ENCODE measurements around the gene MYL4. TPM values are rescaled to one million over a fixed set of nuclear protein-coding genes. Genes with fewer than 3 reads are reported as not detected.

The MYL4 gene
- total and polyA plus RNA-seq, 10 of the 15 experiments (the other 5 are each of a cell fraction or from before 2014, with no cell fraction given), result 0.23 to 1.6 (median 0.58) TPM; not detected in 3

- ChIA-PET RAD21 (ENCODE audit: unreplicated experiment) (interaction anchor here (1.0 kb wide), 2 partner anchors 10 to 29 kb away, joined by 3 to 4 read pairs; no protein-coding TSS in a partner anchor), CTCF (interaction anchor here (1.2 to 2.2 kb wide), 3 partner anchors 11 to 114 kb away, joined by 4 to 15 read pairs (median 5); partner anchors contain the start of gene CDC27), POLR2A (interaction anchor here (0.7 to 4.5 kb wide), 4 partner anchors 10 to 84 kb away, joined by 3 to 31 read pairs (median 6); partner anchors contain the start of gene CDC27), SMC1A (ENCODE audit: uncharacterized antibody, unreplicated experiment) (interaction anchor here (1.0 to 2.0 kb wide), 12 partner anchors 8 to 124 kb away, joined by 3 to 14 read pairs (median 4); partner anchors contain the start of genes CDC27 and MYL4)
- H3K9ac ChIP-seq (ENCODE audit: control insufficient read depth, insufficient read depth, low read length), result peak overlapping the region; percentile 64
- in situ Hi-C loops (cut with MboI) (no loop called here), intact Hi-C loops (cut with micrococcal nuclease; ENCODE audit: unreplicated experiment) (no loop called here)
- WGBS (ENCODE audit: insufficient coverage, insufficient replicate concordance, low lambda C conversion rate, missing lambda C conversion rate), result 10% methylated on average over 4 of the region's 4 CpGs
- H3K79me2 ChIP-seq (ENCODE audit: control insufficient read depth, insufficient read depth, low read length), result no peaks in the 10 kb centered on the region
- FAIRE-seq (no peak), DNase-seq (ENCODE audit: low read depth, low spot score) (no peak), ATAC-seq (no peak)
- no peak overlapping the region for H3K4me3 ChIP-seq
- H2AFZ ChIP-seq (ENCODE audit: control insufficient read depth, low read depth, low read length), result peak overlapping the region; percentile 93
- H3K27ac ChIP-seq (ENCODE audit: control insufficient read depth, insufficient read depth), result peak overlapping the region; percentile 87
- TF ChIP-seq ESRRA (IDR thresholded peaks at IDR 0.05; ENCODE audit: low read length), result no peak
- TF ChIP-seq IKZF2 (IDR thresholded peaks at IDR 0.05), result 0 out of 4 replicates have a peak, but pooled peaks of 1 of the 2 experiments have one; percentile 2
- peak in 1 of 2 experiments; percentile 55; a peak in 2 of 4 replicates for TF ChIP-seq ETV6 (conservative IDR thresholded peaks at IDR 0.05 in 1 of 2, IDR thresholded peaks at IDR 0.05 in 1 of 2; ENCODE audit: borderline replicate concordance in 1 of 2, low read depth in 1 of 2)
- TF ChIP-seq BACH1 (IDR thresholded peaks at IDR 0.05; ENCODE audit: borderline replicate concordance), result no peak
- TF ChIP-seq KAT2A (conservative IDR thresholded peaks at IDR 0.05; ENCODE audit: control insufficient read depth, low read depth, low read length), result no peak
- BruUV-seq (replicated peaks), result no TSS peak
- peaks cover 38% of the 10 kb centered on the region for H3K4me1 ChIP-seq (ENCODE audit: control insufficient read depth, insufficient read depth, low read length)
- no peaks in the 10 kb centered on the region for H3K36me3 ChIP-seq (ENCODE audit: control insufficient read depth in 2 of 2, insufficient read depth in 2 of 2, low read length in 1 of 2)
- no peaks in the 10 kb centered on the region for H3K27me3 ChIP-seq (replicated peaks in 1 of 2; ENCODE audit: control insufficient read depth in 2 of 2, insufficient read depth in 2 of 2, low read length in 1 of 2)
- no peaks in the 10 kb centered on the region for H3K9me3 ChIP-seq (replicated peaks; ENCODE audit: control insufficient read depth, insufficient read depth, low read length)
- peak overlapping the region; percentile 75 for H3K4me2 ChIP-seq (ENCODE audit: control insufficient read depth, insufficient read depth)
- no peaks in the 10 kb centered on the region for H4K20me1 ChIP-seq (ENCODE audit: control insufficient read depth, insufficient read depth)
These were observed 8.9 kb upstream of the MYL4 start for GRCh38 chr17:47200325-47200664.

- Histone ChIP-seq H3K27me3 (replicated peaks in 1 of 2; ENCODE audit: control insufficient read depth in 2 of 2, insufficient read depth in 2 of 2, low read length in 1 of 2) (no peaks in the 10 kb centered on the region), H3K4me3 (no peak overlapping the region), H3K9me3 (replicated peaks; ENCODE audit: control insufficient read depth, insufficient read depth, low read length) (no peaks in the 10 kb centered on the region), H3K36me3 (ENCODE audit: control insufficient read depth in 2 of 2, insufficient read depth in 2 of 2, low read length in 1 of 2) (no peaks in the 10 kb centered on the region), H3K9ac (ENCODE audit: control insufficient read depth, insufficient read depth, low read length) (no peak overlapping the region), H3K27ac (ENCODE audit: control insufficient read depth, insufficient read depth) (no peak overlapping the region), H3K4me2 (ENCODE audit: control insufficient read depth, insufficient read depth) (no peak overlapping the region), H3K79me2 (ENCODE audit: control insufficient read depth, insufficient read depth, low read length) (no peaks in the 10 kb centered on the region), H3K4me1 (ENCODE audit: control insufficient read depth, insufficient read depth, low read length) (peaks cover 47% of the 10 kb centered on the region), H2AFZ (ENCODE audit: control insufficient read depth, low read depth, low read length) (no peak overlapping the region), H4K20me1 (ENCODE audit: control insufficient read depth, insufficient read depth) (no peaks in the 10 kb centered on the region)
- DNase-seq (ENCODE audit: low read depth, low spot score) (no peak), ATAC-seq (no peak), FAIRE-seq (no peak)
- CTCF ChIA-PET, result interaction anchor here (1.1 to 2.2 kb wide), 3 partner anchors 11 to 29 kb away, joined by 3 to 15 read pairs (median 5); partner anchors contain the start of gene CDC27
- in situ Hi-C loops (cut with MboI), result no loop called here
- RAD21 ChIA-PET (ENCODE audit: unreplicated experiment), result interaction anchor here (1.0 kb wide), 2 partner anchors 10 to 28 kb away, joined by 3 to 4 read pairs; no protein-coding TSS in a partner anchor
- no TSS peak for BruUV-seq (replicated peaks)
- POLR2A ChIA-PET, result interaction anchor here (0.5 to 4.5 kb wide), 4 partner anchors 9 to 200 kb away, joined by 3 to 31 read pairs (median 4); partner anchors contain the start of gene CDC27
- WGBS (ENCODE audit: insufficient coverage, insufficient replicate concordance, low lambda C conversion rate, missing lambda C conversion rate), result 50% methylated on average over 2 of the region's 4 CpGs
- SMC1A ChIA-PET (ENCODE audit: uncharacterized antibody, unreplicated experiment), result interaction anchor here (0.9 to 2.0 kb wide), 10 partner anchors 11 to 123 kb away, joined by 3 to 14 read pairs (median 5); partner anchors contain the start of gene CDC27
- intact Hi-C loops (cut with micrococcal nuclease; ENCODE audit: unreplicated experiment), result no loop called here
- TF ChIP-seq WRNIP1 (IDR thresholded peaks at IDR 0.05; ENCODE audit: borderline replicate concordance, low read depth, low read length), result no peak
- no peak for TF ChIP-seq ZNF592 (IDR thresholded peaks at IDR 0.05)
- no peak for TF ChIP-seq MTA3 (IDR thresholded peaks at IDR 0.05; ENCODE audit: borderline replicate concordance, low read length)
These were observed 8.0 kb upstream of the MYL4 start for GRCh38 chr17:47201166-47201565.

Data from GM12878 (cell line).